Loucy (cell line): ENCODE measurements around the gene ZNF280D.

Source experiments
- H2AFZ ChIP-seq: fragments of 200-600 bp; sonication (generic); 2 replicates; pipeline ENCODE4 v1.6.0; 2016; ENCODE audit warnings: antibody characterized with exemption, mild to moderate bottlenecking, low read length, moderate library complexity
- H3F3A ChIP-seq: fragments of 200-600 bp; 2 replicates; pipeline ENCODE4 v1.6.0; 2016; ENCODE audit warnings: antibody characterized with exemption, low read depth, mild to moderate bottlenecking
- H3K27me3 ChIP-seq: fragments of 200-600 bp; sonication (generic); 2 replicates; pipeline ENCODE4 v1.6.1; 2014; ENCODE audit warnings: low read length, mild to moderate bottlenecking; ENCODE audit not compliant: insufficient read depth, poor library complexity, severe bottlenecking
- H3K36me3 ChIP-seq: fragments of 200-600 bp; sonication (generic); 2 replicates; pipeline ENCODE4 v1.6.1; 2016; ENCODE audit warnings: low read length; ENCODE audit not compliant: insufficient read depth
- H3K4me1 ChIP-seq: fragments of 200-600 bp; sonication (generic); 2 replicates; pipeline ENCODE4 v1.5.1; 2014; ENCODE audit warnings: low read length, mild to moderate bottlenecking; ENCODE audit not compliant: insufficient read depth, poor library complexity, severe bottlenecking
- H3K4me2 ChIP-seq: fragments of 200-600 bp; sonication (generic); 2 replicates; pipeline ENCODE4 v1.6.0; 2014; ENCODE audit warnings: antibody characterized with exemption, low read length, low read depth, mild to moderate bottlenecking; ENCODE audit not compliant: poor library complexity, severe bottlenecking
- H3K4me3 ChIP-seq: fragments of 200-600 bp; sonication (generic); 2 replicates; pipeline ENCODE4 v1.5.1; 2014; ENCODE audit warnings: low read length, mild to moderate bottlenecking, mixed read lengths; ENCODE audit not compliant: poor library complexity, severe bottlenecking
- H3K79me2 ChIP-seq: fragments of 200-600 bp; sonication (generic); 2 replicates; pipeline ENCODE4 v1.6.1; 2014; ENCODE audit warnings: low read length; ENCODE audit not compliant: insufficient read depth
- H3K9ac ChIP-seq: fragments of 200-600 bp; sonication (generic); 2 replicates; pipeline ENCODE4 v1.6.0; 2014; ENCODE audit warnings: mild to moderate bottlenecking, low read depth, low read length, moderate library complexity; ENCODE audit not compliant: poor library complexity, severe bottlenecking
- H3K9me2 ChIP-seq: fragments of 200-600 bp; sonication (generic); replicated peaks from 2 replicates; pipeline ENCODE4 v1.6.1; 2016; ENCODE audit warnings: low read depth, low read length, mixed read lengths
- H3K9me3 ChIP-seq: fragments of 200-600 bp; sonication (generic); 2 replicates; pipeline ENCODE4 v1.6.1; 2014; ENCODE audit warnings: mild to moderate bottlenecking, antibody characterized with exemption, low read length, low read depth; ENCODE audit not compliant: insufficient read depth
- H4K20me1 ChIP-seq: fragments of 200-600 bp; sonication (generic); 2 replicates; pipeline ENCODE4 v1.6.0; 2014; ENCODE audit warnings: antibody characterized with exemption, low read length, mild to moderate bottlenecking; ENCODE audit not compliant: insufficient read depth, poor library complexity, severe bottlenecking
- CTCF ChIP-seq: fragments of 200-600 bp; sonication (generic); conservative IDR thresholded peaks from 2 replicates; pipeline ENCODE4 v1.5.1; 2014; ENCODE audit warnings: mild to moderate bottlenecking, antibody characterized with exemption, low read length
- EZH2phosphoT487 ChIP-seq: fragments of 200-600 bp; IDR thresholded peaks from 2 replicates; pipeline ENCODE4 v1.6.1; 2018; ENCODE audit warnings: antibody characterized with exemption, mild to moderate bottlenecking, moderate library complexity, borderline replicate concordance

Gene ZNF280D

DNA sequence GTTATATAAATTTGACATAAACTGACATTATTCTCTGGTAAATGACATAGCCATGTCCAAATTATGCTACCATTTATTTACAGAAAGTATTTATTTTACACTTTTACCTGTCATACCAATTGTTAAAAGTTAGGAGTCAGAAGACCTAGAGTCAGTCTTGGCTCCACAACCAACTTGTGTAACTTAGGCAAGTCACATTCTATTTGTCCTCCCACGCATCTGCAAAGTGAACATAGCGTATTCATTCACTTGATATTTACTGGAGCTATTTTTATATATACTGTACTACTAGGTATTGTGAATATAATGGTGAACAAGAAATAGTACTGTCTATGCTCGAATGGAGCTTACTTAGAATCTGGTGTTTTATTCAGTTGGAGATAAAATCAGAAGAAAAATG is 78.7 kb downstream of the ZNF280D start:
- no peak overlapping the region for H3K4me3 ChIP-seq
- TF ChIP-seq EZH2phosphoT487 (no peak), CTCF (no peak)
- H3K79me2 ChIP-seq = no peaks in the 10 kb centered on the region
- no peak overlapping the region for H3K4me2 ChIP-seq
- no peaks in the 10 kb centered on the region for H3K9me2 ChIP-seq
- no peaks in the 10 kb centered on the region for H3K27me3 ChIP-seq
- H3K9ac ChIP-seq = no peak overlapping the region
- no peaks in the 10 kb centered on the region for H3F3A ChIP-seq
- peak overlapping the region; percentile 51; the same call in 1 of the 2 replicates for H2AFZ ChIP-seq
- no peaks in the 10 kb centered on the region for H3K36me3 ChIP-seq
- H3K9me3 ChIP-seq = no peaks in the 10 kb centered on the region
- H3K4me1 ChIP-seq = no peaks in the 10 kb centered on the region
- no peaks in the 10 kb centered on the region for H4K20me1 ChIP-seq

- H4K20me1 ChIP-seq = no peaks in the 10 kb centered on the region
- H3K9ac ChIP-seq = no peak overlapping the region
- no peaks in the 10 kb centered on the region for H3K9me3 ChIP-seq
- no peaks in the 10 kb centered on the region for H3K27me3 ChIP-seq
- TF ChIP-seq CTCF = no peak
- no peak for TF ChIP-seq EZH2phosphoT487
- H3K4me1 ChIP-seq = no peaks in the 10 kb centered on the region
- no peaks in the 10 kb centered on the region for H3F3A ChIP-seq
- no peak overlapping the region for H3K4me3 ChIP-seq
- H3K79me2 ChIP-seq = no peaks in the 10 kb centered on the region
- H3K36me3 ChIP-seq = no peaks in the 10 kb centered on the region
- peak overlapping the region; percentile 51; the same call in 1 of the 2 replicates for H2AFZ ChIP-seq
- H3K4me2 ChIP-seq = no peak overlapping the region
- H3K9me2 ChIP-seq = no peaks in the 10 kb centered on the region
Measured at GRCh38 chr15:56654216-56654615, 79.1 kb downstream of the ZNF280D start.

GRCh38 chr15:56653787-56654186 is 79.5 kb downstream of the ZNF280D start:
- Histone ChIP-seq H3K9me3 (no peaks in the 10 kb centered on the region), H3K4me1 (no peaks in the 10 kb centered on the region), H2AFZ (0 out of 2 replicates have a peak overlapping the region, but pooled peaks have one; percentile 49), H3K27me3 (no peaks in the 10 kb centered on the region), H3K4me2 (no peak overlapping the region), H3K4me3 (no peak overlapping the region), H4K20me1 (no peaks in the 10 kb centered on the region), H3K36me3 (no peaks in the 10 kb centered on the region), H3K79me2 (no peaks in the 10 kb centered on the region), H3K9me2 (no peaks in the 10 kb centered on the region), H3K9ac (no peak overlapping the region), H3F3A (no peaks in the 10 kb centered on the region)
- TF ChIP-seq EZH2phosphoT487 (no peak), CTCF (no peak)
